HepG2 (cell line): ENCODE results near the gene RPL22L1. TPM values are rescaled to one million over a fixed set of nuclear protein-coding genes. Genes with fewer than 3 reads are reported as not detected.
"Not testable (repeated sequence)": the region's sequence is repeated elsewhere in the genome, so short reads cannot be mapped to it uniquely, and the experiment has no call there.

Experiments
- ATAC-seq: fragments of 200-7000 bp; cut with Tn5 transposase; 3 replicates; pipeline ENCODE4 v1.9.1; 2020; ENCODE audit warnings: mild to moderate bottlenecking, moderate library complexity
- BruUV-seq: library from RNA; stranded (reverse); fragments of 400-500 nt; replicated peaks from 2 replicates; lab custom pipeline; 2021; lab: Mats Ljungman, UMichigan
- CTCF ChIA-PET: fragments of 300-600 bp; formaldehyde crosslinking; extraction: SDS; loops from one replicate; lab custom pipeline; 2021; ENCODE audit warnings: low total read pairs, inconsistent platforms, low intra/inter-chr PET ratio; lab: Yijun Ruan, JAX
- POLR2A ChIA-PET: fragments of 350-600 bp; sonication (Branson Sonifier 250); formaldehyde crosslinking; loops from one replicate; lab custom pipeline; 2020; ENCODE audit warnings: antibody characterized with exemption, inconsistent platforms; lab: Yijun Ruan, JAX
- DNase-seq: peaks from one replicate; pipeline ENCODE4 v3.0.0-alpha.2; 2015; ENCODE audit warnings: low spot score
- FAIRE-seq: peaks from 3 replicates; lab custom pipeline; 2011; peaks lifted over from hg19 to GRCh38; lab: Jason Lieb, UNC
- H2AFZ ChIP-seq: one replicate; pipeline ENCODE4 v1.6.1; 2011; ENCODE audit warnings: low read length, inconsistent platforms
- H3K27ac ChIP-seq: fragments of 300-600 bp; 3 replicates; pipeline ENCODE4 v1.8.0; 2011; ENCODE audit warnings: mixed run types, mild to moderate bottlenecking, mixed read lengths, low read length, inconsistent platforms; ENCODE audit not compliant: insufficient read depth; ENCODE audit errors: extremely low read length
- H3K27me3 ChIP-seq, 2 experiments: fragments of 200-600 bp in 1 of 2; 2 replicates in 1 of 2; 3 replicates in 1 of 2; pipeline versions ENCODE4 v1.6.0 to v1.8.0; 2011; ENCODE audit warnings: low read length in 2 of 2, mild to moderate bottlenecking in 2 of 2, moderate library complexity in 2 of 2, inconsistent platforms in 1 of 2; ENCODE audit not compliant: insufficient read depth in 2 of 2, control insufficient read depth in 1 of 2
- H3K36me3 ChIP-seq, 2 experiments: fragments of 200-600 bp in 1 of 2; replicated peaks in 1 of 2; 2 replicates in 1 of 2; 3 replicates in 1 of 2; pipeline versions ENCODE4 v1.5.1 to v1.8.0; 2011; ENCODE audit warnings: low read length in 2 of 2, inconsistent platforms in 1 of 2; ENCODE audit not compliant: insufficient read depth in 2 of 2, control insufficient read depth in 1 of 2
- H3K4me1 ChIP-seq: 2 replicates; pipeline ENCODE4 v1.5.1; 2012; ENCODE audit warnings: low read length, inconsistent platforms; ENCODE audit not compliant: insufficient read depth
- H3K4me2 ChIP-seq: 2 replicates; pipeline ENCODE4 v1.6.0; 2011; ENCODE audit warnings: low read depth, low read length, inconsistent platforms
- H3K4me3 ChIP-seq, 3 experiments: fragments of 200-600 bp in 1 of 3; sonication (generic), shearing (Covaris generic) in 1 of 3; replicated peaks in 1 of 3; 2 replicates each; pipeline ENCODE4 v1.5.1; 2011 to 2016; ENCODE audit warnings: low read length in 3 of 3, inconsistent platforms in 2 of 3, low read depth in 2 of 3, mild to moderate bottlenecking in 2 of 3, control low read depth in 1 of 3, mixed read lengths in 1 of 3; ENCODE audit not compliant: insufficient read depth in 1 of 3
- H3K79me2 ChIP-seq: one replicate; pipeline ENCODE4 v1.6.1; 2011; ENCODE audit warnings: low read length, inconsistent platforms; ENCODE audit not compliant: insufficient read depth
- H3K9ac ChIP-seq: 2 replicates; pipeline ENCODE4 v1.6.0; 2011; ENCODE audit warnings: mild to moderate bottlenecking, low read depth, low read length, inconsistent platforms; ENCODE audit not compliant: insufficient read depth
- H3K9me3 ChIP-seq: 2 replicates; pipeline ENCODE4 v1.5.1; 2012; ENCODE audit warnings: mild to moderate bottlenecking, low read length
- H4K20me1 ChIP-seq: 2 replicates; pipeline ENCODE4 v1.6.0; 2011; ENCODE audit warnings: inconsistent platforms, mild to moderate bottlenecking, low read length, moderate library complexity; ENCODE audit not compliant: insufficient read depth
- HMGA1 ChIP-seq: sonication (generic); formaldehyde crosslinking; conservative IDR thresholded peaks from 2 replicates; pipeline ENCODE4 v1.4.0; 2020; ENCODE audit warnings: missing genetic modification reagents
- ZNF724P ChIP-seq: sonication (generic); formaldehyde crosslinking; IDR thresholded peaks from 2 replicates; pipeline ENCODE4 v1.8.0; 2022; ENCODE audit warnings: missing genetic modification reagents, borderline replicate concordance
- WGBS: methylation state at CpG from one replicate; pipeline ENCODE4 v1.1.6; 2017; ENCODE audit warnings: low lambda C conversion rate; 5-methylcytosine and 5-hydroxymethylcytosine counted together
- in situ Hi-C: cut with HindIII; loops from 2 replicates; pipeline ENCODE4 v1.10.0; 2017; ENCODE audit warnings: low pct_unique_long_range_greater_than_20kb; ENCODE audit not compliant: extremely low pct_ligation_motif_present
- intact Hi-C: fragments of 100-400 bp; cut with micrococcal nuclease; formaldehyde crosslinking; loops from one replicate; pipeline ENCODE4 v1.10.0; 2022; ENCODE audit not compliant: unreplicated experiment
- polyA plus RNA-seq, 8 experiments: library from polyadenylated mRNA; depleted of rRNA in 3 of 8; stranded (reverse) in 7 of 8; unstranded in 1 of 8; fragments of >200 nt; fragmentation: Illumina TruSeq in 4 of 8; extraction: Trizol in 4 of 8; gene quantifications; 2 replicates each; pipeline versions ENCODE4 v1.2.1 to v1.2.3, GENCODE V29; 2011 to 2016; ENCODE audit warnings: low read depth in 4 of 8, missing spikeins in 1 of 8, mixed read lengths in 1 of 8; ENCODE audit not compliant: insufficient read depth in 1 of 8
- total RNA-seq, 5 experiments: library from RNA; depleted of rRNA; stranded (reverse); fragments of >200 nt; fragmentation: Illumina TruSeq; extraction: Trizol; gene quantifications; 2 replicates each; pipeline ENCODE4 v1.2.3, GENCODE V29; 2016; ENCODE audit warnings: low read depth in 1 of 5

Gene RPL22L1
- total and polyA plus RNA-seq, 2 of the 13 experiments (the other 11 are each of a cell fraction or from before 2014, with no cell fraction given): 42.7 to 152 TPM

GRCh38 chr3:170826047-170826446 lies 43.9 kb downstream of the RPL22L1 start:
- no peak for FAIRE-seq
- ATAC-seq: no peak
- WGBS: 2% methylated on average over 2 of the region's 2 CpGs
- POLR2A ChIA-PET: no interaction called here
- CTCF ChIA-PET: no interaction called here
- Histone ChIP-seq H3K4me2 (no peak overlapping the region), H2AFZ (no peak overlapping the region), H3K9ac (no peak overlapping the region), H3K4me1 (no peaks in the 10 kb centered on the region), H3K27ac (no peak overlapping the region), H3K27me3 (peaks cover 3 to 15% of the 10 kb centered on the region in 2 experiments; a peak in 2 of 5 replicates), H4K20me1 (no peaks in the 10 kb centered on the region), H3K36me3 (no peaks in the 10 kb centered on the region), H3K79me2 (no peaks in the 10 kb centered on the region), H3K9me3 (no peaks in the 10 kb centered on the region), H3K4me3 (no peak overlapping the region)
- no peak for DNase-seq
- intact Hi-C loops (no loop called here), in situ Hi-C loops (no loop called here)
- no peak for TF ChIP-seq ZNF724P (CRISPR knock-in tag)
- TF ChIP-seq HMGA1 (CRISPR knock-in tag): no peak
- BruUV-seq: no TSS peak

DNA sequence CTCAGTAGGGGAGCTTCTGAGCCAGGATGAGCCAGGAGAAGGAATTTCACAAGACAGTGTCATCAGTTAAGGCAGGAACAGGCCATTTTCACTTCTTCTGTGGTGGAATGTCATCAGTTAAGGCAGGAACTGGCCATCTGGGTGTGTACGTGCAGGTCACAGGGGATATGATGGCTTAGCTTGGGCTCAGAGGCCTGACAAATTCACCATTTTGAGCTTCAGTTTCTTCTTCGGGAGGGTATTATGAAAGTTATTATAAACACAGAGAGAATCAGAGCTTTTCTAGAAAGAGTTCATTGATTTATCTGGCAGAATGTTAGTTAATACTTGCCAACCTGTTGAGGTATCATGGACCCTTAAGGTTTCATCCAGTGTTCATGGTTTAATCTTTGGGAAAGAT lies 46.4 kb downstream of the RPL22L1 start:
- H4K20me1 ChIP-seq, H3K9ac ChIP-seq, DNase-seq, POLR2A ChIA-PET, ATAC-seq, H3K27ac ChIP-seq, FAIRE-seq, H3K27me3 ChIP-seq, intact Hi-C loops, H3K79me2 ChIP-seq, H3K4me1 ChIP-seq, H3K4me3 ChIP-seq, H3K4me2 ChIP-seq, H3K36me3 ChIP-seq, CTCF ChIA-PET, BruUV-seq, H2AFZ ChIP-seq, H3K9me3 ChIP-seq: not testable (repeated sequence)
- 39% methylated on average over 2 of the region's 2 CpGs for WGBS
- in situ Hi-C loops: loop anchor here (25.0 kb wide), 1 partner anchor 511 kb away; no protein-coding TSS in a partner anchor

GRCh38 chr3:170818325-170818724 lies 51.7 kb downstream of the RPL22L1 start:
- POLR2A ChIA-PET, H3K9ac ChIP-seq, FAIRE-seq, H3K27ac ChIP-seq, H3K4me3 ChIP-seq, H3K9me3 ChIP-seq, H3K4me1 ChIP-seq, CTCF ChIA-PET, H3K4me2 ChIP-seq, H2AFZ ChIP-seq, H3K36me3 ChIP-seq, H3K79me2 ChIP-seq, intact Hi-C loops, DNase-seq, ATAC-seq, BruUV-seq, H4K20me1 ChIP-seq: not testable (repeated sequence)
- peaks cover 0 to 18% of the 10 kb centered on the region in 2 experiments; a peak in 1 of 5 replicates for H3K27me3 ChIP-seq
- in situ Hi-C loops: loop anchor here (10.0 to 25.0 kb wide), 2 partner anchors 394 to 506 kb away; no protein-coding TSS in a partner anchor
- WGBS: 0% methylated on average over 1 of the region's 1 CpG

GRCh38 chr3:170817471-170817870 lies 52.5 kb downstream of the RPL22L1 start:
- H3K9ac ChIP-seq, intact Hi-C loops, ATAC-seq, H3K79me2 ChIP-seq, FAIRE-seq, H3K9me3 ChIP-seq, H3K27ac ChIP-seq, H3K36me3 ChIP-seq, H4K20me1 ChIP-seq, CTCF ChIA-PET, H3K4me3 ChIP-seq, DNase-seq, BruUV-seq, H3K4me1 ChIP-seq, POLR2A ChIA-PET, H2AFZ ChIP-seq, H3K4me2 ChIP-seq: not testable (repeated sequence)
- WGBS: 2% methylated on average over 2 of the region's 2 CpGs
- in situ Hi-C loops: loop anchor here (10.0 to 25.0 kb wide), 2 partner anchors 393 to 505 kb away; no protein-coding TSS in a partner anchor
- peaks cover 0 to 26% of the 10 kb centered on the region in 2 experiments; a peak in 1 of 5 replicates for H3K27me3 ChIP-seq
